Suprapubic skin (tissue), 4 donors: Measurements from ENCODE around the gene ATP1A3. TPM values are rescaled to one million over a fixed set of nuclear protein-coding genes. Genes with fewer than 3 reads are reported as not detected.

Source experiments
- DNase-seq, 2 donors: peaks; one replicate each; pipeline ENCODE4 v3.0.0-alpha.2; 2019; ENCODE audit warnings: low spot score in 2 of 2
- H3K27ac ChIP-seq: fragments of 200-600 bp; sonication (generic); one replicate; pipeline ENCODE4 v1.5.1; 2019
- H3K27me3 ChIP-seq: fragments of 200-600 bp; sonication (generic); one replicate; pipeline ENCODE4 v1.5.1; 2019
- H3K36me3 ChIP-seq: fragments of 200-600 bp; sonication (generic); one replicate; pipeline ENCODE4 v1.5.1; 2019
- H3K4me1 ChIP-seq: fragments of 200-600 bp; sonication (generic); one replicate; pipeline ENCODE4 v1.5.1; 2019
- H3K4me3 ChIP-seq: fragments of 200-600 bp; sonication (generic); one replicate; pipeline ENCODE4 v1.5.1; 2019; ENCODE audit warnings: mild to moderate bottlenecking
- H3K9me3 ChIP-seq: fragments of 200-600 bp; sonication (generic); one replicate; pipeline ENCODE4 v1.5.1; 2019
- CTCF ChIP-seq, 2 donors: fragments of 200-600 bp in 1 of 2; fragments of 450-650 bp in 1 of 2; sonication (generic) in 1 of 2; IDR thresholded peaks; one replicate each; pipeline ENCODE4 v1.5.1; 2016 to 2019; ENCODE audit warnings: antibody characterized with exemption in 2 of 2, mild to moderate bottlenecking in 1 of 2, moderate library complexity in 1 of 2
- EP300 ChIP-seq: sonication (generic); formaldehyde crosslinking; IDR thresholded peaks from one replicate; pipeline ENCODE4 v1.6.1; 2017; ENCODE audit warnings: antibody characterized with exemption
- POLR2A ChIP-seq, 2 donors: fragments of 450-650 bp; IDR thresholded peaks; one replicate each; pipeline ENCODE4 v1.6.1; 2017; ENCODE audit warnings: antibody characterized with exemption in 2 of 2, mild to moderate bottlenecking in 2 of 2, moderate library complexity in 2 of 2
- POLR2AphosphoS5 ChIP-seq, 3 donors: sonication (generic); formaldehyde crosslinking; IDR thresholded peaks; one replicate each; pipeline ENCODE4 v1.6.1; 2017; ENCODE audit warnings: antibody characterized with exemption in 3 of 3
- WGBS: methylation state at CpG from one replicate; pipeline ENCODE4 v1.1.5; 2018; 5-methylcytosine and 5-hydroxymethylcytosine counted together
- total RNA-seq, 4 donors: library from RNA; depleted of rRNA; stranded (reverse); fragments of >200 nt; gene quantifications; one replicate each; pipeline ENCODE4 v1.1.0, GENCODE V29; 2016

Gene ATP1A3
- total RNA-seq, 4 donors from 2014 or later = not detected

GRCh38 chr19:41919948-41920712 is 73.9 kb downstream of the ATP1A3 start:
- Histone ChIP-seq H3K4me1 (peaks cover 3% of the 10 kb centered on the region), H3K4me3 (no peak overlapping the region), H3K9me3 (no peaks in the 10 kb centered on the region), H3K27ac (no peak overlapping the region), H3K36me3 (no peaks in the 10 kb centered on the region), H3K27me3 (peaks cover 93% of the 10 kb centered on the region)
- 80% methylated on average over 22 of the region's 33 CpGs for WGBS
- no peak for TF ChIP-seq CTCF (IDR thresholded peaks at IDR 0.05)
- TF ChIP-seq EP300 = no peak
- TF ChIP-seq POLR2A (IDR thresholded peaks at IDR 0.05) = no peak
- no peak for TF ChIP-seq POLR2AphosphoS5 (IDR thresholded peaks at IDR 0.05)
- no peak for DNase-seq

DNA sequence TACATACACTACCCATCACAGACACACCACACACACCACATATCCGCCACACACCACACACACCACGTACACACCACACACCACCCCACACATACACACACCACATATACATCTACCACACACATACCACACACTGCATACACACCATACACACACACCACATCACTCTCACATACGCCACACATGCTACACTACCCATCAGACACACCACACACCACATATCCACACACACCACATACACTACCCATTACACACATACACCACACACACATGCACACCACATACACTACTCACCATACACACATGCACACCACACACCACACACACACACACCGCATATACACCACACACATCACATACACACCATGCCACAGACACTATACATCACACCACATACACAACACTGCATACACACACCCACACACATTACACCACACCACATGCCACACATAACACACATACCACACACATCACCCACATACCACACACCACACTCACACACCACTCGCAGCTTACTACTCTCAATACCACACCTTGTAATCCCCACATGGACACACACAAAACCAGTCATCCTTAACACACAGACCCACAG is 75.3 kb downstream of the ATP1A3 start:
- Histone ChIP-seq H3K4me3 (no peak overlapping the region), H3K4me1 (peaks cover 6% of the 10 kb centered on the region), H3K27me3 (peaks cover 91% of the 10 kb centered on the region), H3K27ac (no peak overlapping the region), H3K9me3 (no peaks in the 10 kb centered on the region), H3K36me3 (no peaks in the 10 kb centered on the region)
- TF ChIP-seq EP300 = no peak
- TF ChIP-seq POLR2AphosphoS5 (IDR thresholded peaks at IDR 0.05) = no peak
- no peak for TF ChIP-seq CTCF (IDR thresholded peaks at IDR 0.05)
- TF ChIP-seq POLR2A (IDR thresholded peaks at IDR 0.05) = no peak
- DNase-seq = no peak
- WGBS = 90% methylated on average over 5 of the region's 5 CpGs

DNA sequence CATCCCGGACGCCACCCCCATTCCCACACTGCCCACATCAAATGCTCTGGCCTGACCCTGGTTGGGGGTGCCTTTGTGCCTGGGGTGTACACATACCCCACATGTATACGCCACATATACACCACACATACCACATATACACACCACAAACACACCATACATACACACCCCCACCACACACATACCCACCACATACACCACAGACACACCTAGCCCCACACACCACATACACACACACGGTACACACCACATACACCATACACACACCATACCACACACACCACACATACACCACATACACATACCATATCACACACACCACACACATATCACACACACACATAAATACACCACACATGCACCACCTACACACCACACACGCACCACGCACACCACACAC is 75.9 kb downstream of the ATP1A3 start:
- no peak overlapping the region for H3K27ac ChIP-seq
- H3K36me3 ChIP-seq = no peaks in the 10 kb centered on the region
- no peaks in the 10 kb centered on the region for H3K9me3 ChIP-seq
- peaks cover 91% of the 10 kb centered on the region for H3K27me3 ChIP-seq
- no peak overlapping the region for H3K4me3 ChIP-seq
- DNase-seq = no peak
- H3K4me1 ChIP-seq = peaks cover 10% of the 10 kb centered on the region
- TF ChIP-seq POLR2AphosphoS5 (IDR thresholded peaks at IDR 0.05) = no peak
- 84% methylated on average over 6 of the region's 6 CpGs for WGBS

DNA sequence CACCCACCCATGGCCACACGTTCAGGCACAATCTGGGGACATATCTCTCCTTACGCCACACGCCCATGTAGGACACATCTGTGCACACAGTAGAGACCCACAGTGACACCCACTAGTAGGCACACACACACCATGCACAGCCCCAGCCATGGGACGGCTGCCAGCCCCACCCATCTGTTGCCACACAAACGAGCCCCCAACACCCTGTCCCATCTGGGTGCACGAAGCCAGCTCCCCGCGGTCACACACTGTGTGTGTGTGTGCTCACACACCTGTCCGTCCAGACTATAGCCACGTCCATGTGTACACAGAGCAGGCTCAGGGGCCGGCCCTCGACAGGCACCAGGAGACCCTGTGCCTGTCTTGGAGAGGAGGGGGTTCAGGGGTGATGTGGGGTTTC is 76.4 kb downstream of the ATP1A3 start:
- H3K27me3 ChIP-seq = peaks cover 91% of the 10 kb centered on the region

More for the DNA sequence above, 76.4 kb downstream of the ATP1A3 start:
- H3K9me3 ChIP-seq = no peaks in the 10 kb centered on the region
- no peaks in the 10 kb centered on the region for H3K36me3 ChIP-seq
- no peak overlapping the region for H3K27ac ChIP-seq
- no peak overlapping the region for H3K4me3 ChIP-seq
- DNase-seq = no peak
- no peak for TF ChIP-seq EP300
- no peak for TF ChIP-seq POLR2AphosphoS5 (IDR thresholded peaks at IDR 0.05)
- TF ChIP-seq POLR2A (IDR thresholded peaks at IDR 0.05) = no peak
- TF ChIP-seq CTCF (IDR thresholded peaks at IDR 0.05) = no peak
- peaks cover 14% of the 10 kb centered on the region for H3K4me1 ChIP-seq
- WGBS = 58% methylated on average over 5 of the region's 12 CpGs

Other genes with a start within 250 kb of the ATP1A3 start
- 10 to 100 TPM in 3 of 4 donors, 1 to 10 TPM in 1; 6.0 to 26.2 (median 16.8) TPM for gene CEACAM6, start 238.7 kb downstream of the ATP1A3 start, total RNA-seq
- gene CEACAM3, start 197.6 kb downstream of the ATP1A3 start, total RNA-seq = under 1 TPM in 1 of 4 donors, not detected in 3; 0.64 TPM
- gene LYPD4, start 149.5 kb downstream of the ATP1A3 start, total RNA-seq = not detected
- gene DMRTC2, start 149.2 kb downstream of the ATP1A3 start, total RNA-seq = not detected
- 1,000 to 10,000 TPM; 1,057 to 2,332 (median 1,706) TPM for gene RPS19, start 134.0 kb downstream of the ATP1A3 start, total RNA-seq
- 1 to 10 TPM in 1 of 4 donors, not detected in 3; 3.0 TPM for gene CD79A, start 117.0 kb downstream of the ATP1A3 start, total RNA-seq
- gene ARHGEF1, start 111.0 kb downstream of the ATP1A3 start, total RNA-seq = 100 to 1,000 TPM in 1 of 4 donors, 10 to 100 TPM in 3; 61.0 to 173 (median 72.1) TPM
- under 1 TPM in 2 of 4 donors, not detected in 2; 0.21 to 0.72 TPM for gene ERFL, start 65.8 kb downstream of the ATP1A3 start, total RNA-seq
- gene RABAC1, start 34.9 kb downstream of the ATP1A3 start, total RNA-seq = 100 to 1,000 TPM in 3 of 4 donors, 10 to 100 TPM in 1; 75.2 to 137 (median 125) TPM
- 1 to 10 TPM in 3 of 4 donors, under 1 TPM in 1; 0.68 to 2.3 (median 1.1) TPM for gene GRIK5, start 76.0 kb upstream of the ATP1A3 start, total RNA-seq
- 10 to 100 TPM; 31.1 to 42.9 (median 33.5) TPM for gene ZNF574, start 81.9 kb upstream of the ATP1A3 start, total RNA-seq
- 100 to 1,000 TPM in 1 of 4 donors, under 1 TPM in 3; 0.55 to 244 (median 0.71) TPM for gene POU2F2, start 138.2 kb upstream of the ATP1A3 start, total RNA-seq
- gene DEDD2, start 223.4 kb upstream of the ATP1A3 start, total RNA-seq = 10 to 100 TPM; 51.3 to 78.9 (median 65.6) TPM
- gene ZNF526, start 226.1 kb upstream of the ATP1A3 start, total RNA-seq = 10 to 100 TPM in 2 of 4 donors, 1 to 10 TPM in 2; 4.2 to 12.9 (median 8.9) TPM
- 10 to 100 TPM; 24.0 to 37.3 (median 28.3) TPM for gene GSK3A, start 248.4 kb upstream of the ATP1A3 start, total RNA-seq